ENCODE data around the gene SCAMP5. TPM values are rescaled to one million over a fixed set of nuclear protein-coding genes. Genes with fewer than 3 reads are reported as not detected.

The SCAMP5 gene
- polyA plus RNA-seq, 1 donor (not counting 4 experiments of a cell fraction or from before 2014, with no cell fraction given): 1.9 TPM

- Histone ChIP-seq H3K9ac (ENCODE audit: control insufficient read depth, extremely low read depth, insufficient read depth, low read length) (no peak overlapping the region), H3K79me2 (ENCODE audit: control insufficient read depth, insufficient read depth, low read length) (no peaks in the 10 kb centered on the region), H3K36me3 (ENCODE audit: control insufficient read depth in 2 of 2, extremely low read depth in 1 of 2, insufficient read depth in 2 of 2, low read length in 2 of 2) (no peaks in the 10 kb centered on the region), H4K20me1 (ENCODE audit: control insufficient read depth, extremely low read depth, insufficient read depth, low read length) (no peaks in the 10 kb centered on the region), H3K4me2 (ENCODE audit: control insufficient read depth, extremely low read depth, insufficient read depth, low read depth, low read length) (no peak overlapping the region), H3K4me3 (ENCODE audit: control insufficient read depth in 2 of 3, extremely low read depth in 1 of 3, insufficient read depth in 2 of 3, low read depth in 1 of 3, low read length in 3 of 3) (no peak overlapping the region), H3K9me3 (ENCODE audit: control insufficient read depth, low read depth, low read length) (no peaks in the 10 kb centered on the region), H3K27ac (ENCODE audit: control insufficient read depth, insufficient read depth, low read length) (no peak overlapping the region), H2AFZ (ENCODE audit: control insufficient read depth, low read length) (no peak overlapping the region), H3K9me1 (ENCODE audit: control insufficient read depth, extremely low read depth, insufficient read depth, low read length) (no peaks in the 10 kb centered on the region), H3K4me1 (ENCODE audit: control insufficient read depth, extremely low read depth, insufficient read depth, low read length) (peaks cover 4% of the 10 kb centered on the region), H3K27me3 (ENCODE audit: control insufficient read depth, extremely low read depth, insufficient read depth, low read length) (peaks cover 20% of the 10 kb centered on the region)
- TF ChIP-seq CTCF (optimal IDR thresholded peaks at IDR 0.05 in 1 of 3, IDR thresholded peaks at IDR 0.05 in 1 of 3, conservative IDR thresholded peaks at IDR 0.05 in 1 of 3; ENCODE audit: extremely low read depth in 1 of 3, insufficient read depth in 2 of 3, low read length in 3 of 3): no peak
- no peak for TF ChIP-seq EZH2 (IDR thresholded peaks at IDR 0.05; ENCODE audit: low read length)
- dilution Hi-C loops (cut with MboI; ENCODE audit: extremely low pct_ligation_motif_present, low sequenced_read_pairs): no loop called here
- FAIRE-seq (no peak), DNase-seq (ENCODE audit: low read depth, low spot score) (no peak)
Observed at GRCh38 chr15:74992619-74993018, 2.7 kb upstream of the SCAMP5 start.

- Histone ChIP-seq H3K4me1 (ENCODE audit: control insufficient read depth, extremely low read depth, insufficient read depth, low read length) (peaks cover 4% of the 10 kb centered on the region), H3K27ac (ENCODE audit: control insufficient read depth, insufficient read depth, low read length) (no peak overlapping the region), H3K9me3 (ENCODE audit: control insufficient read depth, low read depth, low read length) (no peaks in the 10 kb centered on the region), H3K4me3 (ENCODE audit: control insufficient read depth in 2 of 3, extremely low read depth in 1 of 3, insufficient read depth in 2 of 3, low read depth in 1 of 3, low read length in 3 of 3) (no peak overlapping the region), H4K20me1 (ENCODE audit: control insufficient read depth, extremely low read depth, insufficient read depth, low read length) (no peaks in the 10 kb centered on the region), H3K4me2 (ENCODE audit: control insufficient read depth, extremely low read depth, insufficient read depth, low read depth, low read length) (no peak overlapping the region), H3K9ac (ENCODE audit: control insufficient read depth, extremely low read depth, insufficient read depth, low read length) (no peak overlapping the region), H3K79me2 (ENCODE audit: control insufficient read depth, insufficient read depth, low read length) (no peaks in the 10 kb centered on the region), H3K36me3 (ENCODE audit: control insufficient read depth in 2 of 2, extremely low read depth in 1 of 2, insufficient read depth in 2 of 2, low read length in 2 of 2) (no peaks in the 10 kb centered on the region), H2AFZ (ENCODE audit: control insufficient read depth, low read length) (no peak overlapping the region), H3K27me3 (ENCODE audit: control insufficient read depth, extremely low read depth, insufficient read depth, low read length) (peaks cover 26% of the 10 kb centered on the region), H3K9me1 (ENCODE audit: control insufficient read depth, extremely low read depth, insufficient read depth, low read length) (no peaks in the 10 kb centered on the region)
- FAIRE-seq (no peak), DNase-seq (ENCODE audit: low read depth, low spot score) (no peak)
- no peak for TF ChIP-seq EZH2 (IDR thresholded peaks at IDR 0.05; ENCODE audit: low read length)
- TF ChIP-seq CTCF (optimal IDR thresholded peaks at IDR 0.05 in 1 of 3, IDR thresholded peaks at IDR 0.05 in 1 of 3, conservative IDR thresholded peaks at IDR 0.05 in 1 of 3; ENCODE audit: extremely low read depth in 1 of 3, insufficient read depth in 2 of 3, low read length in 3 of 3): no peak
- dilution Hi-C loops (cut with MboI; ENCODE audit: extremely low pct_ligation_motif_present, low sequenced_read_pairs): no loop called here
Observed at GRCh38 chr15:74994236-74994635, 1.1 kb upstream of the SCAMP5 start.

All from keratinocyte (primary cell).